Adrenal gland (tissue), 5 donors: Measurements from ENCODE around the gene RPIA.

Source experiments
- CTCF ChIP-seq, 6 experiments: fragments of 450-650 bp in 4 of 6; fragments of 200-600 bp in 2 of 6; sonication (generic) in 1 of 6; IDR thresholded peaks; 1 replicate in 5 of 6; 2 replicates in 1 of 6; pipeline versions ENCODE4 v1.5.1 to v1.8.0; 2016 to 2021; ENCODE audit warnings: antibody characterized with exemption in 6 of 6, mild to moderate bottlenecking in 2 of 6, moderate library complexity in 1 of 6
- POLR2A ChIP-seq, 2 donors: fragments of 450-650 bp; IDR thresholded peaks; one replicate each; pipeline ENCODE4 v1.6.1; 2017; ENCODE audit warnings: antibody characterized with exemption in 2 of 2, mild to moderate bottlenecking in 2 of 2, moderate library complexity in 1 of 2
- donor health status: DM: no; HTN: no; CAD: no.

GRCh38 chr2:88709181-88709631 lies 17.7 kb downstream of the RPIA start:
- TF ChIP-seq CTCF (IDR thresholded peaks at IDR 0.05) (no peak), POLR2A (IDR thresholded peaks at IDR 0.05) (no peak)
